Stimulated activated CD8-positive, alpha-beta memory T cell treated with anti-CD3 and anti-CD28 coated beads, Interleukin-4, amount 100 ng/mL, for 24 hours (primary cell): ENCODE measurements around the gene ZNF398.
A peak's percentile ranks its signal among the peaks of the same experiment; 100 is the strongest.

Source experiments
- DNase-seq: peaks from one replicate; pipeline ENCODE4 v3.0.0-alpha.2; 2020; ENCODE audit warnings: low read depth

The ZNF398 gene

DNA sequence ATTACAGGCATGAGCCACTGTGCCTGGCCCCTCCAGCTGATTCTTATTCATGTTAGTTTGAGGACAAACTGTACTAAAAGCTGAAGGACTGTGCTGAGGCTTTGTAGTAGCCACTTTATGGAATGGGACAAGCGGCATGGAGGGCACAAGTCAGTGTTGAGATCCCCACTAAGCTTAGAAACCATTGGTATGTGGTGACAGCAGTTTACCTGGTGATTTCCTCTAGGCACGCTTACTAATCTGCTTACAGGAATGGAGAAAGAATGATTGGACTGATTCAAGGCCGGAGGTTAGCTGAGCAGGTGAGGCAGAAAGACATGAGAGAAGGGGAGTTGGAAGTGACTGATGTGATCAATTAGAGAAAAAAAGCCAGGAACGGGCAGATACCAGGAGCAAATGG is 3.7 kb downstream of the ZNF398 start:
- DNase-seq: no peak

DNA sequence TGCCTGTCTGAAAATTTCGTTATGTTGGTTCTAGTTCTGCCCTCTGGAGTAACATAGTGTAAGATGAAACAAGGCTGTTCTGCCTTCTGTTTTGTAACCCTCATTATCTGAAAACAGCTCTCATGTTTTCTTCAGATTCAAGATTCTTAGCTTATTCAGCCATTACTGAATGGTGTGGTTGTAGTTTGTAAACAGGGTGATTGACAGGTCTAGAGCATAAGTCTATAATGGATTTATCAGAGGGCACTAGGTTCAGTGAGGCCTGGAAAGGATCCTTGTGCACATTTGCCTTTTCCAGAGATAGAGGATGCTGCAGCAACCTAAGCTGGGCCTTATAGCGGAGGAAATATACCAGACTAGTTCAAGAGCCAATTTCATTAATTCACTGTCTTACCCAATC is 6.1 kb downstream of the ZNF398 start:
- no peak for DNase-seq

DNA sequence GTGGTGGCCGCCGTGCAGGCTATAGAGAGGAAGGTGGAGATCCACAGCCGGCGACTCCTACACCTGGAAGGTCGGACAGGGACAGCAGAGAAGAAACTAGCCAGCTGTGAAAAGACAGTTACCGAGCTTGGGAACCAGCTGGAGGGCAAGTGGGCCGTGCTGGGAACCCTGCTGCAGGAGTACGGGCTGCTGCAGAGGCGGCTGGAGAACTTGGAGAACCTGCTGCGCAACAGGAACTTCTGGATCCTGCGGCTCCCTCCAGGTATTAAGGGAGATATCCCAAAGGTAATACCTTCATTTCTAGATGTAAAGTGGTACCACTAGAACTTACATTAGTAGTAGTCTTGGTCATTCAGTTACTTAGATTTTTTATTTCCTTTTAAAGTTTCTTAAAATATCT is 6.8 kb downstream of the ZNF398 start:
- DNase-seq: no peak

DNA sequence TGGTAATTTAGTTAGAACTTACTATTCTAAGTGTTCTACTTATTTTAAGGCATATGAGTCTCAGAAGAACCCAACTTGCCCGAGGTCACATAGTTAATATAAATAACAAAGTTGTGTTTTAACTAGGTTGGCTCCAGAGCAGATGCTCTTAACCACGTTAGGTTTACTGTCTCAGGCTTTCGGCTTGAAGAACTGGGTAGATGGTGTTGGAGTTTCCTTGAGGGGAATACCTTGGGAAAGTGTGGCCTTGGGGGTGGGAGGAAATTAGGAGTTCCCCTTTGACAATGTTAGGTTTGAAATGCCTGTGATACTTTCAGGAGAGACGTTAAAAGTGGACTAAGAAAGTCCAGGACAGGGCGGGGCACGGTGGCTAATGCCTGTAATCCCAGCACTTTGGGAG is 9.6 kb downstream of the ZNF398 start:
- no peak for DNase-seq

DNA sequence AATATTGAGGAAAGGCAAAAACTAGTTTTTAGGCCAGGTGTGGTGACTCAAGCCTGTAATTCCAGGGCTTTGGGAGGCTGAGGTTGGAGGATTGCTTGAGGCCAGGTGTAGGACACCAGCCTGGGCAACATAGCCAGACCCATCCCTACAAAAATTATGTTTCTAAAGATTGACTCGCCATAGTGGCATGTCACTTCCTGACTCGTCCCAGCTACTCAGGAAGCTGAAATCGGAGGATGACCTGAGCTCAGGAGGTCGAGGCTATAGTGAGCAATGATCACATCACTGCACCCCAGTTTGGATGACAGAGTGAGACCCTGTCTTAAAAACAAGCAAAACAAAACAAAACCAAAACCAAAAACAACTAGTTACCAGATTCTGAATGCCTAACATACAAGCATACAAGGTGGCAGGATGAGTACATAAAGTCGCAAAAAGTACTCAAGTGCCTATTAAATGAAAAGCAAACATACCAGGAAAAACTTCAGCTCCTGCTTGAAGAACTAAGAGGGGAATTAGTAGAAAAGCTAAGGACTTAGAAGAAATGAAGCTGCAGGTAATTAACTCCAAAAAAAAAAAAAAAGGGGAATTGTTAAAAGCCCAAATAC is 14.1 kb downstream of the ZNF398 start:
- DNase-seq: no peak

DNA sequence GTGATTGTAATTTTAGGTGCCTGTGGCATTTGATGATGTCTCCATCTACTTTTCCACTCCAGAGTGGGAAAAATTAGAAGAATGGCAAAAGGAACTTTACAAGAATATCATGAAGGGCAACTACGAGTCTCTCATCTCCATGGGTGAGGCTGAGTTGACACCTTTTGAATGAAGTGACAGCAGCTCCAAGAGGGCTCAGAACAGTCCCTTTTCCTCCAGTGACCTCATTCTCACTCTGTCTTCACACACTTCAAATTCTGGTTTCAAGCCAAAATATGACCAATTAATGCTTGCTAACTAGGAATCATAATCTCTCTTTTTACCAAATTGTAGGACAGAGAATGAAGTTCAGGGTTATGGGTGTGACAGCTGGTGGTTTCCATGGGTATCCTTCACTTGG is 18.9 kb downstream of the ZNF398 start:
- no peak for DNase-seq

DNA sequence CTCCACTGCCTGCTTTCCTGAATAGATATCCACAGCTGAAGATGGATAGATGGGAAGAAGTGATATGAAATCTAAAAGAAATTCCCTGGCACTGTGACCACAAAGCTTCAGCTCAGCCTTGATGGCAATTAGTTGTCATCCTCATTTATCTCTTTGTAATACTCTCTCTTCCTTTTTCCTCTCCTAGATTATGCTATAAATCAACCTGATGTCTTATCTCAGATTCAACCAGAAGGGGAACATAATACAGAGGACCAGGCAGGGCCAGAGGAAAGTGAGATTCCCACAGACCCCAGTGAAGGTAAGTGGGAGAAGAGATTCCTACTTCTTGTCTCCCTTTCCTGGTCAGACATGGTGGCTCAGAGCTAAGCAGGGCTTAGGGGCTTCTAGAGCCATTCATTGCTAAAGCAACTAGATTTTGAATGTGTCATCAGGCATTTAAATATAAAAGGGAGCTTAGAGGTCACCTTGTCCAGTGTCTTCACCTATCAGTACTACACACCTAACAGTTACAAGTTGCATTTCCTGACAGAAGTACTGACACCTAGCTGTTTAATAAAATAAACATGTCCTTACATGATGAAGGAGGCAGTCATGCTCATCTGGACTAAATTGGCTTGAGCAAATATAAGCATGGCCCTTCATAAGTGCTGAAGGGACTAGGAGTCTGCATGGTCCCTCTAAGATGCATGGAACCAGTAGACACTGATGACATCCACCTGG is 19.5 kb downstream of the ZNF398 start:
- no peak for DNase-seq

DNA sequence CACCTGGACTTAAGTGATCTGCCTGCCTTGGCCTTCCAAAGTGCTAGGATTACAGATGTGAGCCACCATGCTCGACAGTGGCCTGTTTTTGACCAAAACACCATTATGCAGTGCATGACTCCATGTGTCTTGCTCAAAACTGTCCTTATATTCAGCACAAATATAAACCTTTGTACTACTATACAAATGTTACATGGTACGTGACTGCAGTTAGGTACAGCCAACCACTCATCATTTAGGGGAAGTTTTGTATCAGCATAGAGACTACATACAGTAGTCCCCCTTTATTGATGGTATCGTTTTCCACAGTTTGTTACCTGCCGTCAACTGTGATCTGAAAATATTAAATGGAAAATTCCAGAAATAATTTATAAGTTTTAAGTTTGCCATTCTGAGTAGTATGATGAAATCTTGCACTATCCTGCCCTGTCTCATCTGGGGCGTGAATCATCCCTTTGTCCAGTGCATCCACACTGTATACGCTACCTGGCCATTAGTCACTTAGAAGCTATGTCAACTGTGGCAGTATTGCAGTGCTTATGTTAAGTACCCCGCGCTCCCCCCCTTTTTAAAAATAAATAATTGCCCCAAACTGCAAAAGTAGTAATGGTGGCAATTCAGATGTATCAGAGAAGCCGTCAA is 24.8 kb downstream of the ZNF398 start:
- no peak for DNase-seq

DNA sequence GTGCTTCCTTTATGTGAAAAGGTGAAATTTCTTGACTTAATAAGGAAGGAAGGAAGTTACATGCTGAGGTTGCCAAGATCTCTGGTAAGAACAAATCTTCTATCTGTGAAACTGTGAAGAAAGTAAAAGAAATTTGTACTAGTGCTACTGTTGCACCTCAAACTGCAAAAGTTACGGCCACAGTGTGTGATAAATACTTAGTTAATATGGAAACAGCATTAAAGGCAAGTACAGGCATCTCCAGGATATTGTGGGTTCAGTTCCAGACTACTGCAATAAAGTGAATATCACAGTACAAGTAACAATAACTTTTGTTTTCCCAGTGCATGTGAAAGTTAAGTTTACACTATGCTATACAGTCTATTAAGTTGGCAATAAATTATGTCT is 25.3 kb downstream of the ZNF398 start:
- DNase-seq: no peak

DNA sequence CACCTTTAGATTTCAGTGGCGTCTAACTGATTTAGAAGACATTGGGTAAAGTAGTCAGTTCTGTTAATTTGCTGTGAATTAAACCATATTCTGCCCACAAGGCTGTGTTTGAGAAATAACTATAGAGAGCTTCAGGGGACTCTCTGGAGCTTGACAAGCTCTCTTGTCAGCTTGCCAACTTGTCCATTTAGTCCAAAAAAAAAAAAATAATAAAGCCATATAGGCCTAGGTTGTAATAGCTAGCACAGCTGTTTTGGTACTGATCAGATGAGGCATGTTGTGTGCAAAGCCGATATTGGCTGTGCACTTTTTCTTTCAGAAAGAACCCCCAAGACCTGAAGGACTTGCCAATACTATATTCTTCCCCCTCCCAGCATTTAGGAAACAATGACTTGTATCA is 27.9 kb downstream of the ZNF398 start:
- no peak for DNase-seq

DNA sequence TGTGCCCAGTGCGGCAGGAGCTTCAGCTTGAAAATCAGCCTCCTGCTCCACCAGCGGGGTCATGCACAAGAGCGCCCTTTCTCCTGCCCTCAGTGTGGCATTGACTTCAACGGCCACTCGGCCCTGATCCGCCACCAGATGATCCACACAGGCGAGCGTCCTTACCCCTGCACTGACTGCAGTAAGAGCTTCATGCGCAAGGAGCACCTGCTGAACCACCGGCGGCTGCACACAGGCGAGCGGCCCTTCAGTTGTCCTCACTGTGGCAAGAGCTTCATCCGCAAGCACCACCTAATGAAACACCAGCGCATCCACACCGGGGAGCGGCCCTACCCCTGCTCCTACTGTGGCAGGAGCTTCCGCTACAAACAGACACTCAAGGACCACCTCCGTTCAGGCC is 32.0 kb downstream of the ZNF398 start:
- no peak for DNase-seq

DNA sequence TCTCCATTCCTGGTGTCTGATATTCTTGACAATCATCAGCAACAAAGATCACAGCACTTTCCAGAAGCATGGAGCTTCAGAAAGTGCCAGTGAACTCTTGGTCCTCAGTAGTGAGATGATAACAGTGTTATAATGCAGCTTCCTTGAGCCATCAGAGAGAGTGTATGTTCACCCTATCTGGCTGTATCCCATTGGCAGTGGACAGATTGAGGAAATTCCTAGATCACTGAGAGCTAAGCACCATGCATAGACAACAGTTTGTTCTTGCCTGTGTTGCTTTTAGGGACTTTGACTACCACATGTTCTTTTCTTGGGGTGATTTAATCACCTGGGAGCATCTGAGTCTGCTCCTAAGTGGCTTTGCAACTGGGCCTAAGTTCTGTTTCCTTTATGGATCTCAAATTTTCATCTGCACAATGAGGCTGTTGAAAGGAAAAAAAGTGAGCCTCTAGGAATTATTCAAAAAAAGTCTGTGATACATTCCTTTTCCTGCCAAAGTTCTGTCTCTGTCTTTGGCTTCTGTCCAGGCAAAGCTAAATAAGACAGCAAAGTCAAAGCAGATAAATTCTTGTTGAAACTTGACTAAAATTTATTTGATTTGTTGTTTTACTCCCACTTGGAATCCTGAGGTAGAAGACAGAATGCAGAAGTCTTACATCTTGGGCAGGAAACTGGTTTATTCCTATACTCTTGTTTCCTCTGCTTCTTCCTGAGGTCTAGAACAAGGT is 33.6 kb downstream of the ZNF398 start:
- no peak for DNase-seq

DNA sequence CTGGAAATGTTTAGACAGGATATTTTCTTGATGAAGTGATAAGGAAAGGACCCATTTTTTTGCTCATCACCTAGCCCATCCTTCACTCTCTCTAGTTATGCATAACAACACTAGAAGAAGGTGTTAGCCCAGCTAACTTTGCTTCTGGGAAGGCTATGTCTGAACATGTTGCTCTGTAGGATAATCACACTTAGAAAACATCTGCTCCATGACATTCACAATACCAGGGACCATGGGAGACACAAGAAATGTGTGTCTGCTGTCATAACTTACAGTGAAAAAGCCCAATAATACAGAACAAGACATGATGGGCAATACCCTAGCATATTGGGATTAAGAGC is 34.2 kb downstream of the ZNF398 start:
- DNase-seq: no peak

DNA sequence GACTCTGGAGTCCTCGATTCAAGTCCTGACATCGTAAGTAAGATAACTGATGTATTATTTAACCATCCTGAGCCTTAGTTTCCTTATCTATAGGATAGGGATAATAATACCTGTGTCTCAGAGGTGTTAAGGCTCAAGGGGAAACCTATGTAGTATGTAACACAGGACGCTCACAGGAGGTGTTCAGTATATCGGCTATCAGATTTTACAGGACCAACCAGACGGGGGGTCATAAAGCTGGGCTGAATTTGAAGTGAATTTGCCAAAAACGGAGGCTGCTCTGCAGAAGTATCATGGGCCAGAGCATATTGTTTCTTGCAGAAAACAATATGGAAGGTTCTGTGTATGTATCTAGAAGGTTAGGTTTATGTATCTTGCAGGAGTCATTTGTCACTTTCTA is 37.0 kb downstream of the ZNF398 start:
- no peak for DNase-seq

DNA sequence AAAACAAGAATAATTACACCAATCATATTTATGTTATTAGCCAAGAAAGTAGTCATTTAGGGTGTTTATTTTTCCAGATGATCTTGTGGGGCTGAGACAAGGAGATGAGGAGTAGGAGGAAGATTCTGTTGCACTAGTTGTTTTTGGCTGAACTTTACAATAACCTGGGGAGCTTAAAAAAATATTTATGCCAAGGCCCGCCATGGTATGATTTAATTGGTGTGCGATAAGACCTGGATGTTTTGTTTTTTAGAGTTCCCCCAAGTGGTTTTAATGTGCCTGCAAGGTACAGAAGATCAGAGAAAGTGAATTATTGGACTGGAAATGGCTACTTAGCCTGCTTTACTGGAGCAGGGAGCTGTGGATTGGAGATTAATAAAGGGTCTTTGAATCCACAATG is 41.0 kb downstream of the ZNF398 start:
- DNase-seq: no peak

DNA sequence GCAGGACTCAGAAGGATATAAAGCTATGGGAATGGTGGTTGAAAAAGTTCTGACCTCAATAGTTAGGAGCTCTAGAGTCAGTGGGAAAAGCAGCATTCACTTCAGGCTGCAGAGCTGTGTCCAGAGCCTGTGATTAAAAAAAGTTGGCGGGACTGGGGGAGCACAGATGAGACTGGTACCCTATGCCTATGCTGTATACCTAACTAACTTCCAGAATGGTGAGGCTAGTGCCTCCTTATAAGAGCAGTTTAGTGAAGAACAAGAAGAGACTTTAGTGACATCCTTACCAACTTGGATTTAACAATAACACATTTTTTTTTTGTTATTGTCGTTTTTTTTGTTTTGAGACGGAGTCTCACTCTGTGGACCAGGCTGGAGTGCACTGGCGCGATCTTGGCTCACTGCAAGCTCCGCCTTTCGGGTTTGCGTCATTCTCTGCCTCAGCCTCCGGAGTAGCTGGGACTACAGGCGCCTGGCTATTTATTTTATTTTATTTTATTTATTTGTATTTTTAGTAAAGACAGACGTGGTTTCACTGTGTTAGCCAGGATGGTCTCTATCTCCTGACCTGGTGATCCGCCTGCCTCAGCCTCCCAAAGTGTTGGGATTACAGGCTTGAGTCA is 41.5 kb downstream of the ZNF398 start:
- DNase-seq: no peak

DNA sequence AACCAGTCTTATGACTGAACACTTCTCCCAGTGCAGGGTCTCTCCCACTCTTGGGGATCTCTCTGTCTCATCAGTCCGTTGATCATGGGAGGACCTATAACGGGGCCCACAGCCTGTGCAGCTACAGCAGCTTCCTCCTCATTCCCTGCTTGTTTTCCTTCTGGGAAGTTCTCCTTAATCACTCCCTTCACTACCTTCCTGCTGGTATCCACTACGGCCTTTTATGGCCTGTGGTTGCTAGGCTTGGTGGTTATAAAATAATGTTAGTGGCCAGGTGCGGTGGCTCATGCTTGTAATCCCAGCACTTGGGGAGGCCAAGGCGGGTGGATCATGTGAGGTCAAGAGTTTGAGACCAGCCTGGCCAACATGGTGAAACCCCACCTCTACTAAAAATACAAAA is 44.6 kb downstream of the ZNF398 start:
- no peak for DNase-seq

DNA sequence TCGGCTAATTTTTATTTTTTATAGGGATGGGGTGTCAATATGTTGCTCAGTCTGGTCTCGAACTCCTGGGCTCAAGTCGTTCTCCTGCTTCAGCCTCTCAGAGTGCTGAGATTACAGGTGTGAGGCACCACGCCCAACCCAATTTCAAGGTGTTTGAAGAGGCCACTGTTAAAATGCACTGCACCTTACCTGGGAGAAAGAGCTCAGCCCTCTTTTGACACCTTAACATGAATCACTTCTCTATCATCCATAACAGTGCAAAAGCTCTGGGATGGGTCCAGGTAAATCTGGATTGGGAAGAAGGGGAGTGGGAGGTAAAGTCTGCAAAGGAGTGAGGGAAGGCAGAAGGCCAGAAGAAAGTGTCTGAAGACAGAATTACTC is 47.5 kb downstream of the ZNF398 start:
- no peak for DNase-seq

DNA sequence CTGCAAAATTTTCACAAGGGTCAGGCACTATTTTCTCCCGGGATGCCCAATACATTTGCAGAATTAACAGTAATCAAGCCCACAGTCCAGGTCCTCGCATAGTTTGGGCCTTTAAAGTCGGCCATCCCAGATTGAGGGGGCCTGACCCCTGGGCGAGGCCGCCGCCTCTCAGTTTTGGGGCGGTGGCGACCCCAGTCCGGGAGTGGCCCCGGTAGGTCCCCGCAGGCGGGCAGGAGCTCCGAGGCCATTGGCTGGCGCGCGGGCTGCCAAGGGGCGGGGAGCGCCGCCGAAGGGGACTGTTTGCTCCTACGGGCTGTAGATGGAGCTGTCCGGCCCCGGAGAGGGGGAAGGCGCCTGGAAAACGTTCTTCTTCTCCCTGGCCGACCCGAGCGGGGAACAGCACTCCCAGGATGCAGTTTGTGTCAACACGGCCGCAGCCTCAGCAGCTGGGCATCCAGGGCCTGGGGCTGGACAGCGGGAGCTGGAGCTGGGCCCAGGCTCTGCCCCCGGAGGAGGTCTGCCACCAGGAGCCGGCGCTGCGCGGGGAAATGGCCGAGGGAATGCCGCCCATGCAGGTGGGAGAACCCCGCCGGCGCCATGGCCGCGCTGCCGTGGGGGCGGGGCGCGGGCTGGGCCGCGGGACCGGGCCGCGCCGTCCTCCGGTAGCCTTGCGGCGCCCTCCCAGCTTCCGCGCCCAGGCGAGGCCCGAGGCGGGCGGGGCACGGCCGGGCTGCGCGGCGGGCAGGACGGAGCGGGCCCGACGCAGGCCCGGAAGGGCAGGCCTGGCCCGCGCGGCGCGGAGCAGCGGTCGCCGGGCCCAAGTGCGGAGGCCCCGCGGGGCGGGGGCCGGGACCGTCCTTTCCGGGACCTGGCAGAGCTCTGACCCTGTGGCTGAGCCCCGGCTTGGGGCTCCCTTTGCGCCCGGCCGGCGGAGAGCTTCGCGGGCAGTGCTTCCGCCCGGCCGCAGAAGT is 48.2 kb downstream of the ZNF398 start, which contains the start of gene ZNF282:
TSS of gene ZNF282 (plus strand) at position 367 of the 971 bp plus-strand sequence. CDS start at position 411, 44 bp downstream.
- DNase-seq: peak; percentile 65

DNA sequence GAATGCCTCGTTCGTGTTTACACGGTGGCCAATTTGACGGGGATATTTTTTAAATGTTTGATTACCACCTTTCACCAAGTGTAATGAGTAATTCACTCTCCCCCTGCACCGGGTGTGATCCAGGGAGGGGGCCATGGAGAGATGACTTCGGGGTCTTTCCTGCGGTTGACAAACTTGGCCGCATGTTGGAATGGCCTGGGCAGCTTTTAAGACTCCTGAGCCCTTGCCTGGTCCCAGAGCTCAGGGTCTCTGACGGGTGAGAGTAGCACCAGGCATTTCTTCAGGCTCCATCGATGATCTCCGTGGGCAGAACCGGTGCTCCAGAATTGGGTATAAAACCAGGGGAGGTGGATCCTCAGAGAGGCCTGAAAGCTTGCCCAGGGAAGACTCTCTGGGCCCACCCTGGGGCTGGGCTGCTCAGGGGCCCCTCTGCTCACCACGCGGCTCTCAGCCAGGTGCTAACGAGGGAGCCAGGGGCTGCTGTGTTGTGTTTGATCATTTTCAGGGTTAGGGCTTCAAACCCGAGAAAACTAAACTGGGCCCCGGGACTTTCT is 49.0 kb downstream of the ZNF398 start:
- no peak for DNase-seq

DNA sequence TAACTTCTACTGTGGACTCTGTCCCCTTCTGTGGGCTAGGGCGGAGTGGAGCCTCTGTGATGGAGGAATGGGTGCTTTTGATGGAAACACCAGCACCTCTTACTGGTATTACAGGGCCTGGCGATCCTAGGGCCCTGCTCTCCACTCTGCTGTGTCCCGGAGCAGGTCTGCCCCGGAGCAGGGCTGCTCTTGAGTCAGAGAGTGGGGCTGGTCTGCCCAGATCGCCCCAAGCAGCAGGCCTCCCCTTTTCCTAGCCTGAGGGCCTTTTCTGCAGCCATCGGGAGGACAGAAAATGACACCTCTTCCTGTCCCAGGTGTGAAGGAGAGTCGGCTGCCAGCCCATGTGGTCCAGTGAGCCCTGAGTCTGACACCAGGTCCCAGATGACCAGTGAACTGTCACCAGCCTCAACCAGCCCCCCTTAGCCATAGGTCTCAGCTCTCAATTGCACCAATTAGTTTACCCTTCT is 49.5 kb downstream of the ZNF398 start:
- no peak for DNase-seq
